HepG2 (cell line): ENCODE data around the gene CXCR4. TPM values are rescaled to one million over a fixed set of nuclear protein-coding genes. Genes with fewer than 3 reads are reported as not detected.

ENCODE experiments used
- ATAC-seq: fragments of 200-7000 bp; cut with Tn5 transposase; 3 replicates; pipeline ENCODE4 v1.9.1; 2020; ENCODE audit warnings: mild to moderate bottlenecking, moderate library complexity
- BruUV-seq: library from RNA; stranded (reverse); fragments of 400-500 nt; replicated peaks from 2 replicates; lab custom pipeline; 2021; lab: Mats Ljungman, UMichigan
- CTCF ChIA-PET: fragments of 300-600 bp; formaldehyde crosslinking; extraction: SDS; loops from one replicate; lab custom pipeline; 2021; ENCODE audit warnings: low total read pairs, inconsistent platforms, low intra/inter-chr PET ratio; lab: Yijun Ruan, JAX
- POLR2A ChIA-PET: fragments of 350-600 bp; sonication (Branson Sonifier 250); formaldehyde crosslinking; loops from one replicate; lab custom pipeline; 2020; ENCODE audit warnings: antibody characterized with exemption, inconsistent platforms; lab: Yijun Ruan, JAX
- DNase-seq: peaks from one replicate; pipeline ENCODE4 v3.0.0-alpha.2; 2015; ENCODE audit warnings: low spot score
- FAIRE-seq: peaks from 3 replicates; lab custom pipeline; 2011; peaks lifted over from hg19 to GRCh38; lab: Jason Lieb, UNC
- H2AFZ ChIP-seq: one replicate; pipeline ENCODE4 v1.6.1; 2011; ENCODE audit warnings: low read length, inconsistent platforms
- H3K27ac ChIP-seq: fragments of 300-600 bp; 3 replicates; pipeline ENCODE4 v1.8.0; 2011; ENCODE audit warnings: mixed run types, mild to moderate bottlenecking, mixed read lengths, low read length, inconsistent platforms; ENCODE audit not compliant: insufficient read depth; ENCODE audit errors: extremely low read length
- H3K27me3 ChIP-seq, 2 experiments: fragments of 200-600 bp in 1 of 2; 2 replicates in 1 of 2; 3 replicates in 1 of 2; pipeline versions ENCODE4 v1.6.0 to v1.8.0; 2011; ENCODE audit warnings: low read length in 2 of 2, mild to moderate bottlenecking in 2 of 2, moderate library complexity in 2 of 2, inconsistent platforms in 1 of 2; ENCODE audit not compliant: insufficient read depth in 2 of 2, control insufficient read depth in 1 of 2
- H3K36me3 ChIP-seq, 2 experiments: fragments of 200-600 bp in 1 of 2; replicated peaks in 1 of 2; 2 replicates in 1 of 2; 3 replicates in 1 of 2; pipeline versions ENCODE4 v1.5.1 to v1.8.0; 2011; ENCODE audit warnings: low read length in 2 of 2, inconsistent platforms in 1 of 2; ENCODE audit not compliant: insufficient read depth in 2 of 2, control insufficient read depth in 1 of 2
- H3K4me1 ChIP-seq: 2 replicates; pipeline ENCODE4 v1.5.1; 2012; ENCODE audit warnings: low read length, inconsistent platforms; ENCODE audit not compliant: insufficient read depth
- H3K4me2 ChIP-seq: 2 replicates; pipeline ENCODE4 v1.6.0; 2011; ENCODE audit warnings: low read depth, low read length, inconsistent platforms
- H3K4me3 ChIP-seq, 3 experiments: fragments of 200-600 bp in 1 of 3; sonication (generic), shearing (Covaris generic) in 1 of 3; replicated peaks in 1 of 3; 2 replicates each; pipeline ENCODE4 v1.5.1; 2011 to 2016; ENCODE audit warnings: low read length in 3 of 3, inconsistent platforms in 2 of 3, low read depth in 2 of 3, mild to moderate bottlenecking in 2 of 3, control low read depth in 1 of 3, mixed read lengths in 1 of 3; ENCODE audit not compliant: insufficient read depth in 1 of 3
- H3K79me2 ChIP-seq: one replicate; pipeline ENCODE4 v1.6.1; 2011; ENCODE audit warnings: low read length, inconsistent platforms; ENCODE audit not compliant: insufficient read depth
- H3K9ac ChIP-seq: 2 replicates; pipeline ENCODE4 v1.6.0; 2011; ENCODE audit warnings: mild to moderate bottlenecking, low read depth, low read length, inconsistent platforms; ENCODE audit not compliant: insufficient read depth
- H3K9me3 ChIP-seq: 2 replicates; pipeline ENCODE4 v1.5.1; 2012; ENCODE audit warnings: mild to moderate bottlenecking, low read length
- H4K20me1 ChIP-seq: 2 replicates; pipeline ENCODE4 v1.6.0; 2011; ENCODE audit warnings: inconsistent platforms, mild to moderate bottlenecking, low read length, moderate library complexity; ENCODE audit not compliant: insufficient read depth
- DMAP1 ChIP-seq: IDR thresholded peaks from 2 replicates; pipeline ENCODE4 v1.6.1; 2016
- FLYWCH1 ChIP-seq: sonication (generic); formaldehyde crosslinking; IDR thresholded peaks from 2 replicates; pipeline ENCODE4 v1.8.1; 2023; ENCODE audit warnings: mild to moderate bottlenecking, missing genetic modification reagents
- ISL2 ChIP-seq: sonication (generic); formaldehyde crosslinking; IDR thresholded peaks from 2 replicates; pipeline ENCODE4 v1.5.0; 2020; ENCODE audit warnings: missing genetic modification reagents
- MTF1 ChIP-seq: sonication (generic); formaldehyde crosslinking; IDR thresholded peaks from 2 replicates; pipeline ENCODE4 v1.5.0; 2020; ENCODE audit warnings: missing genetic modification reagents
- NFE2 ChIP-seq: sonication (generic); formaldehyde crosslinking; IDR thresholded peaks from 2 replicates; pipeline ENCODE4 v1.4.0; 2020; ENCODE audit warnings: missing genetic modification reagents
- NFKB2 ChIP-seq: sonication (generic); formaldehyde crosslinking; IDR thresholded peaks from 2 replicates; pipeline ENCODE4 v1.4.0; 2020; ENCODE audit warnings: missing genetic modification reagents, borderline replicate concordance
- SRSF4 ChIP-seq: fragments of 200-400 bp; formaldehyde crosslinking; IDR thresholded peaks from one replicate; pipeline ENCODE4 v1.6.1; 2018; ENCODE audit warnings: mild to moderate bottlenecking, low read depth, low read length, moderate library complexity; ENCODE audit not compliant: poor library complexity, severe bottlenecking
- TBP ChIP-seq: sonication (generic); formaldehyde crosslinking; IDR thresholded peaks from 2 replicates; pipeline ENCODE4 v1.5.0; 2020; ENCODE audit warnings: missing genetic modification reagents
- ZBTB2 ChIP-seq: sonication (generic); formaldehyde crosslinking; IDR thresholded peaks from 2 replicates; pipeline ENCODE4 v1.8.0; 2022; ENCODE audit warnings: low read depth, missing genetic modification reagents
- ZNF335 ChIP-seq: sonication (generic); formaldehyde crosslinking; IDR thresholded peaks from 2 replicates; pipeline ENCODE4 v1.4.0; 2020; ENCODE audit warnings: missing genetic modification reagents
- ZNF652 ChIP-seq: IDR thresholded peaks from 2 replicates; pipeline ENCODE4 v1.6.1; 2016; ENCODE audit warnings: low read depth, borderline replicate concordance
- ZNF761 ChIP-seq: sonication (generic); formaldehyde crosslinking; conservative IDR thresholded peaks from 2 replicates; pipeline ENCODE4 v1.4.0; 2020; ENCODE audit warnings: mild to moderate bottlenecking, missing genetic modification reagents
- WGBS: methylation state at CpG from one replicate; pipeline ENCODE4 v1.1.6; 2017; ENCODE audit warnings: low lambda C conversion rate; 5-methylcytosine and 5-hydroxymethylcytosine counted together
- in situ Hi-C: cut with HindIII; loops from 2 replicates; pipeline ENCODE4 v1.10.0; 2017; ENCODE audit warnings: low pct_unique_long_range_greater_than_20kb; ENCODE audit not compliant: extremely low pct_ligation_motif_present
- intact Hi-C: fragments of 100-400 bp; cut with micrococcal nuclease; formaldehyde crosslinking; loops from one replicate; pipeline ENCODE4 v1.10.0; 2022; ENCODE audit not compliant: unreplicated experiment
- polyA plus RNA-seq, 8 experiments: library from polyadenylated mRNA; depleted of rRNA in 3 of 8; stranded (reverse) in 7 of 8; unstranded in 1 of 8; fragments of >200 nt; fragmentation: Illumina TruSeq in 4 of 8; extraction: Trizol in 4 of 8; gene quantifications; 2 replicates each; pipeline versions ENCODE4 v1.2.1 to v1.2.3, GENCODE V29; 2011 to 2016; ENCODE audit warnings: low read depth in 4 of 8, missing spikeins in 1 of 8, mixed read lengths in 1 of 8; ENCODE audit not compliant: insufficient read depth in 1 of 8
- total RNA-seq, 5 experiments: library from RNA; depleted of rRNA; stranded (reverse); fragments of >200 nt; fragmentation: Illumina TruSeq; extraction: Trizol; gene quantifications; 2 replicates each; pipeline ENCODE4 v1.2.3, GENCODE V29; 2016; ENCODE audit warnings: low read depth in 1 of 5

Gene CXCR4
- total and polyA plus RNA-seq, 2 of the 13 experiments (the other 11 are each of a cell fraction or from before 2014, with no cell fraction given), result 0.34 to 0.55 TPM

GRCh38 chr2:136101042-136101441 lies 16.9 kb downstream of the CXCR4 start:
- Histone ChIP-seq H3K36me3 (no peaks in the 10 kb centered on the region), H3K27me3 (no peaks in the 10 kb centered on the region), H3K79me2 (no peaks in the 10 kb centered on the region), H3K27ac (no peak overlapping the region), H3K4me1 (peaks cover 11% of the 10 kb centered on the region), H3K9ac (no peak overlapping the region), H3K4me2 (no peak overlapping the region), H2AFZ (no peak overlapping the region), H4K20me1 (no peaks in the 10 kb centered on the region), H3K4me3 (no peak overlapping the region), H3K9me3 (no peaks in the 10 kb centered on the region)
- WGBS, result 22% methylated on average over 2 of the region's 2 CpGs
- TF ChIP-seq TBP (CRISPR knock-in tag) (no peak), MTF1 (CRISPR knock-in tag) (no peak), ISL2 (CRISPR knock-in tag) (no peak), ZNF652 (CRISPR knock-in tag) (no peak), ZNF761 (CRISPR knock-in tag) (no peak), ZNF335 (CRISPR knock-in tag) (no peak), SRSF4 (no peak), DMAP1 (CRISPR knock-in tag) (no peak), NFKB2 (CRISPR knock-in tag) (no peak), FLYWCH1 (CRISPR knock-in tag) (no peak), NFE2 (no peak), ZBTB2 (no peak)
- ATAC-seq (no peak), FAIRE-seq (no peak), DNase-seq (no peak)
- CTCF ChIA-PET, result no interaction called here
- POLR2A ChIA-PET, result no interaction called here
- BruUV-seq, result no TSS peak
- in situ Hi-C loops (no loop called here), intact Hi-C loops (no loop called here)
